ENCODE results near the gene METRNL.
"Not testable (repeated sequence)": the region's sequence is repeated elsewhere in the genome, so short reads cannot be mapped to it uniquely, and the experiment has no call there.

The METRNL gene, protein sequence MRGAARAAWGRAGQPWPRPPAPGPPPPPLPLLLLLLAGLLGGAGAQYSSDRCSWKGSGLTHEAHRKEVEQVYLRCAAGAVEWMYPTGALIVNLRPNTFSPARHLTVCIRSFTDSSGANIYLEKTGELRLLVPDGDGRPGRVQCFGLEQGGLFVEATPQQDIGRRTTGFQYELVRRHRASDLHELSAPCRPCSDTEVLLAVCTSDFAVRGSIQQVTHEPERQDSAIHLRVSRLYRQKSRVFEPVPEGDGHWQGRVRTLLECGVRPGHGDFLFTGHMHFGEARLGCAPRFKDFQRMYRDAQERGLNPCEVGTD

DNA sequence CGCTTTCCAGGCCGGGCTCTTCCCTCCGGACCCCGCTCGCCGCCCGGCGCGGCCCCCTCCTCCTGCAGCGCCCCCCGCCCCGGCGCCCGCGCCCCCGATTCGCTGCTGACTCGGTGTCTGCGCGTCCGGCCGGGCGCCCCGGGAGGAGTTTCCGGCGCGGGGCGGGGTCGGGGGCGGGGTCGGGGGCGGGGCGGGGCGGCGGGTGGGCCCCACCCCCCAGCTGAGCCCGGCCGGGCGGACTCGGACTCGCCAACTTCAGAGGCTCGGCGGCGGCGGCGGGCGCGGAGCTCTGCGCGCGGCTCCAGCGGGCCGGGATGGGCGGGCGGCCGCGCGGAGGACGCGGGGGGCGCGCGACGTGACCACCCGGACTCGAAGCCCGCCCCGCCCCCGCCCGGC, at the start of gene METRNL:
METRNL (plus strand) TSS at position 258 of the 396 bp plus-strand sequence. CDS start 207 bp downstream, outside the sequence.
- DNase-seq, result peak; percentile 80

DNA sequence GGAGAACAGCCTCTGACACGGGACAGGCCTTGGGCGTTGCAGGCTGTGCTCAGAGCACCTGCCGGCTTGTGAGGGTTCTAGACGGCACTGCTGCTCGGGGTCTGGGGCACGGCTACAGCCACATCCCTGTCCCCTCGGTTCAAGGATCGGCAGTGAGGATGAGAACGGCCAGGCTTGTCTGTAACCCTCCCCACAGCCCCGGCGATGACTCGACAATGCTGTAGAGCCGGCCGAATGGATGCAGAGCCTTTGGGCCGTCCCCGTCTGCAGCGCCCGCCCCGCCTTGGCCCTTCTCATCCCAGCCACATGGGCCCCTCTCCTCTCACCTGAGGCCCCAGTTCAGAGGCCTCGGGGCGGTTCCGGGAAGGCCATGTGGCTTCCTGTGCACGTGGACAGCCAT, 49.0 kb upstream of the METRNL start:
- DNase-seq, result no peak

- DNase-seq, result no peak
Measured at GRCh38 chr17:83031321-83031945, 48.0 kb upstream of the METRNL start.

- DNase-seq, result not testable (repeated sequence)
Measured at GRCh38 chr17:83031946-83032451, 47.4 kb upstream of the METRNL start.

GRCh38 chr17:83032781-83033180, 46.6 kb upstream of the METRNL start:
- DNase-seq, result no peak

DNA sequence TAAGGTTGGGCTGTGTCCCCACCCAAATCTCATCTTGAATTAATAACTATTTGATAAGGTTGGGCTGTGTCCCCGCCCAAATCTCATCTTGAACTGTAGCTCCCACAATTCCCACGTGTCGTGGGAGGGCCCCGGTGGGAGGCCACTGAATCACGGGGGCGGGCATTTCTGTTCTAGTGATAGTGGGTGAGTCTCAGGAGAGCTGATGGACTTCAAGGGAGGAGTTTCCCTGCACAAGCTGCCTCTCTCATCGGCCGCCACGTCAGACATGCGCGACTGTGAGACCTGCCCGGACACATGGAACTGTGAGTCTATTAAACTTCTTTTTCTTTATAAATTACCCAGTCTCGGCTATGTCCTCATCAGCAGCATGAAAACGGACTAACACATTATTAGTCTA, 44.9 kb upstream of the METRNL start:
- DNase-seq, result no peak

GRCh38 chr17:83035722-83036121, 43.7 kb upstream of the METRNL start:
- DNase-seq, result no peak

GRCh38 chr17:83036193-83036592, 43.2 kb upstream of the METRNL start:
- no peak for DNase-seq

DNA sequence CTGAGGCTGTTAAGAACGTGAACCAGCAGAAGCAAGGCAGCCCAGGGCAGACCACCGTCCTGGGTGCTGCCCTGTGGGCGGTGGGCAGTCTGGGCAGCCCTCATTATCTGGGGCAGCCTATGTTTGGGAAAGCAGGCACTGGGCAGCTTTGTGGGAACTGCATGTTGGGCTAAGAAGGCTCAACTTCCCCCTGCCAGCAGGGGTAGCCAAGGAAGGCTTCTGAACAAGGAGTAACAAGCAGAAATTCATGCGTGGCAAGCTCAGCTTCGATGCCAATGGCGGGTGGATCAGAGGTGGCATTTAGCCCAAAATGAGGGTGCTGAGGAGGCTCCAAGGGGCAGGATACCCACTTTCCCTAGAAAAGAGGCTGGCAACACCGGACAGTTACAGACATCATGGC, 42.7 kb upstream of the METRNL start:
- DNase-seq, result no peak

- no peak for DNase-seq
Measured at GRCh38 chr17:83037084-83037873, 42.1 kb upstream of the METRNL start.

GRCh38 chr17:83037874-83038165, 41.6 kb upstream of the METRNL start:
- DNase-seq, result no peak

DNA sequence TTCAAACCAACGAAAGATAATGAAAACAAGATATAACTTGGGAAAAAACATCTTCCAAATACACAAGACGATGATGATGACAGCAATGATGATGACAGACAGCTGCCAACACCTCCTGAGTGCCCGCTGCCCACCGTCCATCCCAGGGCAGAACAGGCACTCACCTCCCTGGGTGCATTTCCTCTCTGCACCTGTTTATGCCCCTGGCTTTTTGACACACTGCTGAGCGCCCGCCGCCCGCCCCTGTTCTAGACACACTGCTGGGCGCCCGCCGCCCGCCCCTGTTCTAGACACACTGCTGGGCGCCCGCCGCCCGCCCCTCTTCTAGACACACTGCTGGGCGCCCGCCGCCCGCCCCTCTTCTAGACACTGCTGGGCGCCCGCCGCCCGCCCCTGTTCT, 40.4 kb upstream of the METRNL start:
- DNase-seq, result not testable (repeated sequence)

DNA sequence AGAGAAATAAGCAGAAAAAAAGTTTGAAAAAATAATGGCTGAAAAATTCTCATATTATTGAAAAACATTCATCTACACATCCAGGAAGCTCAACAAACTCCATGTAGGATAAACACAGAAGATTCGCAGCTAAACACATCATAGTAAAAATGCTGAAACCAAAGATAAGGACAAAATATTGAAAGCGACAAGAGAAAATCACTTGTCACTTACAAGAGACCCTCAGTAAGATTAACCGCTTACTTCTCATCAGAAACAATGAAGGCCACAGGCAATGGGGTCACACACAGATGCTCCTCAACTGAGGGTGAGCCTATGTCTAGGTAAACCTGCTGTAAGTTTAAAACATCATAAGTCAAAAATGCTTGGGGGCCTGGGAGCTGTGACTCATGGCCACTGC, 38.1 kb upstream of the METRNL start:
- DNase-seq, result no peak

GRCh38 chr17:83042522-83043158, 36.8 kb upstream of the METRNL start:
- DNase-seq, result no peak

GRCh38 chr17:83044479-83044878, 34.9 kb upstream of the METRNL start:
- DNase-seq, result not testable (repeated sequence)

- DNase-seq, result no peak
Measured at GRCh38 chr17:83046448-83047181, 32.8 kb upstream of the METRNL start.

DNA sequence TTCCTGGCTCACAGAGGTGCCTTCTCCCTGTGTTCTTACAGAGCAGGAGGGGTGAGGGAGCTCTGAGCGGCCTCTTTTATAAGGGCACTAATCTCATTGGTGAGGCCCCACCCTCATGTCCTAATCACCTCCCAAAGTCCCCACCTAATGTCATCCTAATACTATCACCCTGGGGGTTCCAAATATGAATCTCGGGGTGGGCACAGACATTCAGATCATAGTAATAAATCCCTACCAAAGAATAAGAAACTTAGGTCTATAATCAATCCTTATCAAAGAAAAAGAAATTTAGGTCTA, 32.3 kb upstream of the METRNL start:
- no peak for DNase-seq

DNA sequence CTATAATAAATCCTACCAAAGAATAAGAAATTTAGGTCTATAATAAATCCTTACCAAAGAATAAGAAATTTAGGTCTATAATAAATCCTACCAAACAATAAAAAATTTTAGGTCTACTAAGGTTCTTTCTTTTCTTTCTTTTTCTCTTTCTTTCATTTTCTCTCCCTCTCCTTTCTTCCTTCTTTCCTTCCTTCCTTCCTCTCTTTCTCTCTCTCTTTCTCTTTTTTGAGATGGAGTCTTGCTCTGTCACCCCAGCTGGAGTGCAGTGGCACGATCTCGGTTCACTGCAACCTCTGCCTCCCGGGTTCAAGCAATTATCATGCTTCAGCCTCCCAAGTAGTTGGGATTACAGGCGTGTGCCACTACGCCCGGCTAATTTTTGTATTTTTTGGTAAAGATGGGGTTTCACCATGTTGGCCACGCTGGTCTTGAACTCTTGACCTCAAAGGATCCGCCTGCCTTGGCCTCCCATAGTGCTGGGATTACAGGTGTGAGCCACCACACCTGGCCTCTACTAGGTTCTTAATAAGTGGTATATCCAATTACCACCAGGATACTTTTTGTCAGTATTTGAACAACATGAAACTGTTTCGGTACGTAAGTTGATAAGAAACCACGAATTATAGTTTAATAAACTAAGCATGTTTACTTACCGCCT, 31.5 kb upstream of the METRNL start:
- not testable (repeated sequence) for DNase-seq

GRCh38 chr17:83050651-83051395, 28.6 kb upstream of the METRNL start:
- no peak for DNase-seq

DNA sequence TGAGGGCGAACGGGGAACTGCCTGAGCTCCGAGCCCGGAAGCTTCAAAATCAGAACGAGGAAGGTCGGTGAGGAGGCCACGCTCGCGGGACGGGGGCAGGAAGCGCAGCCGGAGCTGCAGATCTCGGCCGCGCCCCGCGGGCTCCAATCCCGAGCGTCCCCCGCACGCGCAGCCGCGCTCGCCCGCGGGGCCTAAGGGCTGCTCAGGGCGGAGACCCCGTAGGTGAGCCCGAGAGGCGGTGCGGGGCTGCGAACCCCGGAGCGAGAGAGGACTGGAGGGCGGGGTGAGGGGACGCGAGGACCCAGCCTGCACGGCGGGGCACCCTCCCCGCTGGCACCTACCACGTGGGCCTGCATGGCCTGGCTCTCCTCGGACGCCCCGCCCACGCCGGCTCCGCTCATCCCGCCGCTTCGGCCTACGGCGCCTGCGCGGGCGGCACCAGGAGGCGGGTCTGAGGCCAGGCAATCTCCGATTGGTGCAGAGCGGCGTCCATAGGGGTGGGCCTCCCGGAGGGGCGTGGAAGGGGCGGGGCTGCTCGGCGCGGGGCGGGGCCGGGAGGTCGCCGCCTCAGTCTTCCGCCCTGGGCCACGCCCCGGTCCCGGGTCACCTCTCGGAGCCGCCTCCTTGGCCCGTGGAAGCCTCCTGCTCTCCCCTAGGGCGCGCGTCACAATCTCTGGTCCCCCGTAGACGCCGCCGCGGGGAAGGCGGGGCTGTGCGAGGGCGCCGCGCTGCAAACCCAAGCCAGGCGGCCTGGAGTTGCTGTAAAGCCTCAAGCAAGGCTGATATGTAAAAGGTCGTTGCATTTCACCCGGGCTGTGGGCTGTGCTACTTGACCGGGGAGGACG, 27.8 kb upstream of the METRNL start:
- peak; percentile 99 for DNase-seq

- DNase-seq, result no peak
Measured at GRCh38 chr17:83052241-83052564, 27.2 kb upstream of the METRNL start.

Measured in T1000 (cell line).